GM19035 (cell line): ENCODE results near the gene RPL7A.

Source experiments
- ATAC-seq: cut with Tn5 transposase; IDR thresholded peaks from one replicate; pipeline ENCODE4 v1.9.1; 2021; ENCODE audit not compliant: unreplicated experiment

The RPL7A gene

DNA sequence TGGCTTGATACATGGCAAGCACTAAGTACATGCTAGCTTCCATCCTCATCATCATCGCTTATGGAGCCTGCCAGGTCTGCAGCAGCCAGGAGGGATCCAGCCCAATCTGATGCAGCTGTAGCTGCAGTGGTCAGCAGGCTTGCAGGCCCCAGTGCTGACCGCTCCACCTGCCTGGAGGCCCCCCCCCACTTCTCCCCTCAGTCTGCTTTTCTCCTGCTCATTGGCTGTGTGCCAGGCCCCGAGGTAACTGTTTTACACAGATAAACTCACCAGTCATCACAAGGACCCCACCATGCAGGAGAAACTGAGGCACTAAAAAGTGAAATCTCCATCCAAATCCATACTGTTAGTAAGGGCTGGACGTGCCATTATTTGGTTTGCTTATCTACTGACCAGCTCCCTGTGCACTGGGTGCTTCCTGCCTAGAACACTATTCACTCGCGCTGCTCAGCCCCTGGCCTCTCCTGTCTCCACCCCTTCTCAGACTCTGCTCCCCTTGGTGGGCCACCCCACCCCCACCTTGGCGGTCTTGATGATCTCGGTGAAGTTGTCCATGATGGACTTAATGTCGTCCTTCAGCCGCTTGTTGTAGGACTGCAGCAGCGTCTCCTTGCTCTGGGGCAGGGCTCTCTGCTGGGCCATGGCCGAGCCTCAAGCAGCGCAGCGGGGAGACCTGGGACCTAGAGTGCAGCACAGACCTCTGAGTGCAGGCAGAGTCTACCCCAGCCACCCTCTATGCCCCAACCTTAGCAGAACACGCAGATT is 1.8 kb upstream of the RPL7A start:
- no peak for ATAC-seq

DNA sequence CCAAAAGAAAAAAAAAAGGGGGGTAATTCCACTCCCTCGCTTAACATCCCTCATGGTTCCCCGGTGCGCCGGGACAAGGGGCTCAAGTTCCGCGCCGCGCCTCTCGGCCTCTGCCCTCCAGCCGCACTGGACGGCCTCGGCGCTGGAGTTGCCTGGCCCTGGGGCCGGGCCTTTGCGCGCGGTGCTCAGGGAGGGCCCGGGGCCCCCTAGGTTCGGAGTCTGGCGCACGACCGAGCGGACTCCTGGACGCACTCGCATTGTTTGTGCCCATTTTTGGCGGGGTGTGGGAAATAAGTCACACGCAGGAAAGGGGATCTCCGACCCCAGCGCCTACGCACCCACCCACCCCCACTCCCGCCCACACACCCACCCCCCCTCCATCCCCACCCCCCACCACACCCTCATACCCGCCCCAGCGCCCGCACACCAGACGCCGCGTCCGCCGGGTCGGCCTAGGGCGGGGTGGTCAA is 468 bp upstream of the RPL7A start:
- peak; percentile 40 for ATAC-seq

DNA sequence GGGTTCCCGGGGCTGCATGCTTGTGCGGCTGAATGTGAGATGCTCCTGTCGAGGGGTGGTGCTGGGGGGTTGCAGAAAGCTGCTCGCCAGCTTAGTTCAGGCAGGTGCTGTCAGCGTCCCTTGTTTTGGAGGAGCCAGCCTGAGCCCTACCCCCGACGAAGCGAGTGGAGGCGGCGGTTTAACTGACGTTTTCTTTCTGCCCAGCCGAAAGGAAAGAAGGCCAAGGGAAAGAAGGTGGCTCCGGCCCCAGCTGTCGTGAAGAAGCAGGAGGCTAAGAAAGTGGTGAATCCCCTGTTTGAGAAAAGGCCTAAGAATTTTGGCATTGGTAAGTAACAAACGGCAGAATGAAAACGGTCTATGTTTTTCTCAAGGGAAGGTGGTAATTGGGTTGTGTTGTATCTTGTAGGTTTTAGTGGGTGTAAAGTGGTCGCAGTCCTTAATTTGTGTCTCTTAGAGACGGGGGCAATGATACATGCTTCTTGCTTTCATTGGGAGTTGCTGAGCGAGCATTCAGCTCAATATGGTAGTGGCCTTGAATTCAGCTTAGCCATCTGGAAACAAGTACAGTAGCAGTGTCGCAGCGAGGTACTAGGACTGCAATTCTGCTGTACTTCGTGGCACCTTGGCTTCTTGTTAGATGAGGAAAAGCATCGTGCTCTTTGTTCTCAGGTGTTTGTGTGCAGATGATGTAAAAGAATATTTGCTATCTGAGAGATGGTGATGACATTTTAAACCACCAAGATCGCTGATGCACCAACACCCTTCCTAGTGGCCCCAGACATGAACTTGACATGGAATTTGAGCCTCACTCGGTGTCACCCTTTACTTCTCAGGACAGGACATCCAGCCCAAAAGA is 928 bp downstream of the RPL7A start:
- no peak for ATAC-seq

DNA sequence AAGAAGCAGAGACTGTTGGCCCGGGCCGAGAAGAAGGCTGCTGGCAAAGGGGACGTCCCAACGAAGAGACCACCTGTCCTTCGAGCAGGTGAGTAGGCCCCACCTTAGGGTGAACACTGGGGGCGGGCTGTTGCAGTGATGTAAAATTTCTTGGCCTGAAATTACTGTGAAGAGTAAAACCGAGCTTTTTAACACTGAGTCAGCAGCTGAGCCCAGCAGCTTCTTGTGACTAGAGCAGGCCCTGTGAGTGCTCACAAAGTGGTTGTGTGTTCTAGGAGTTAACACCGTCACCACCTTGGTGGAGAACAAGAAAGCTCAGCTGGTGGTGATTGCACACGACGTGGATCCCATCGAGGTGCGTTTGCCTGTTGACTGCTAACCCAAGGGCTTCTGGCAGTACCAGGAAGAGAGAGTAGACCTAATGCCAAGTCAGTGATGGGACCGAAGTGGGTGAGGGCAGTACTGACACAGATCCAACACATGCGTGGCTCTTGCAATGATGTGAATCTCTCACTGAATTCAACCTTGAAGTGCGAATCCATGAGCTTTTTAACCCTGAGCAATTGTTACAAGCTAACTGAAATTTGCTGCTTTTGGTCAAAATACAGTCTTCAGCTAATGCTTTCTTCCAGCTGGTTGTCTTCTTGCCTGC is 2.1 kb downstream of the RPL7A start:
- ATAC-seq: no peak

DNA sequence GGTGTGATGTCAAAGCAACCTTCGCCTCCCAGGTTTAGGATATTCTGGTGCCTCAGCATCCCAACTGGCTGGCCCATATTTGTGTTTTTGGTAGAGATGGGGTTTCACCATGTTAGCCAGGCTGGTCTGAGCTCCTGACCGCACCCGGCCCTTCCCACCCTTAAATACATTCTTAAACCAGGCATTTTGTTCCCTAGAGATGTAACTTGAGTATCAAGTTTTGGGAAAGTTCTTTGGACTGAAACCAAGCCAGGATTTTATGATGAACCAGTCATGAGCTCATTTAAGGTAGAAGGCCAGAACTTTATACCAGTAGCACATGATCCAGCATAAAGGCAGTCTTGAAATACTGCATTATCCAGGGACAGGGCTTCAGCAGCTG is 3.5 kb downstream of the RPL7A start:
- no peak for ATAC-seq

DNA sequence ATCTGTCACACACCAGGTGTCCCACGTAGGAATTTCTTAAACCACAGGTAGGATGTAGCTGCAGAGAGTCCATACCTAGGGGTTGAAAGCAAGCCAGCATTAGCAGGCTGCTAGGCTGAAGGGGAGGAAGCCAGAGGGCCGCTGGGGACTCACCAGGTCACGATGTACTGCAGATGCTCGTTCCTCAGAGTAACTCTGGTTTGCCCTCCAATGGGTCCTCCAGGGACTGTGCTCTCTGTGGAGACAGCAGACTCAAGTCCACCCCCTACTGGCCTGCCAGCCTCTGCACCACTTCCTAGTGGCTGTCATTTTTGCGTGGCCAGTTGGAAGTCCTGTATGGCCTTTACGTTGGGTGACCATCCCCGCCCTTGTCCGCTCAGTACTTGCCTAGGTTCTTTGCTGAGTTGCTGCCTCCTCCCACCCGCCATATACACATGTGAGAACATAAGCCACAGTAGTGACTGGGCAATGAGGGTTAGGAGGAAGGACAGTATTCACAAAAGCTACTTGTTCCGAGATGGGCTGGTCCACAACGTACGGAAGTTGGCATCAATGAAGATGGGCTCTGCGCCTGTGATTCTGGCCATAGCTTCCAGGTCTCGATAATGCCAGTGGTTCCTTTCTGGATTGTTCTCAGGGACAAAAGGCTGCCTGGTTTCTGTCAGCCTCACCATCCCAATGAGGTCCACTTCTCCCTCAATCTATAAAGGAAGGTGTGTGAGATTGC is 4.1 kb downstream of the RPL7A start:
- no peak for ATAC-seq

- no peak for ATAC-seq
Measured at GRCh38 chr9:133352635-133353340, 4.8 kb downstream of the RPL7A start.

- no peak for ATAC-seq
Measured at GRCh38 chr9:133353548-133353947, 5.5 kb downstream of the RPL7A start.

GRCh38 chr9:133354766-133355165 is 6.7 kb downstream of the RPL7A start:
- ATAC-seq: no peak

- ATAC-seq: no peak
Measured at GRCh38 chr9:133355881-133356357, 7.9 kb downstream of the RPL7A start.

DNA sequence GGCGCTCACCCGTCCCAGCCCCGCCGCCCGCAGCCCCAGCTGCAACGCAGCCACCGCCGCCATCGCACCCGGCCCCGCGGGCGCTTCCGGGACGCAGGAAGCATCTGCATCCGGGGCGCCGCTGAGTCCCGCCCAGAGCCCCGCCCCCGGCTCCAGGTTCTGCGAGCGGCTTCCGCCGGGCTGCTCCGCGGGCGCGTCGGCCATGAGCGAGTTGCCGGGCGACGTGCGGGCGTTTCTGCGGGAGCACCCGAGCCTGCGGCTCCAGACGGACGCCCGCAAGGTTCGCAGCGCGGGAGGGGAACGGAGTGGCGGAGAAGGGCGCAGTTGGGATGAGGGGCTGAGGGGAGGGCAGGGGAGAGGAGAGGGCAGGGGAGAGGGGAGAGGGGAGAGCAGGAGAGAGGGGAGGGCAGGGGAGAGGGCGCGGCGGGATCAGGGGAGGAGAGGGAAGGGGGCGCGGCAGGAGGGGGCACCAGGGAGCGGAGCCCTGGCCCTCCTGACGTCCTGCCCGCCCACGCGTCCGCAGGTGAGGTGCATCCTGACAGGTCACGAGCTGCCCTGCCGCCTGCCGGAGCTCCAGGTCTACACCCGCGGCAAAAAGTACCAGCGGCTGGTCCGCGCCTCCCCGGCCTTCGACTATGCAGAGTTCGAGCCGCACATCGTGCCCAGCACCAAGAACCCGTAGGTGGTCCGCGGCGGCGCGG is 8.5 kb downstream of the RPL7A start, which contains the start of the genes SURF1 and SURF2:
TSS of gene SURF1 (minus strand) at position 97 of the 701 bp plus-strand sequence. CDS start at position 63, 34 bp downstream.
TSS of gene SURF2 (plus strand) at position 160 of the 701 bp plus-strand sequence. CDS start at position 203, 43 bp downstream.
- ATAC-seq: peak; percentile 68

- ATAC-seq: no peak
Measured at GRCh38 chr9:133357656-133358055, 9.6 kb downstream of the RPL7A start.

DNA sequence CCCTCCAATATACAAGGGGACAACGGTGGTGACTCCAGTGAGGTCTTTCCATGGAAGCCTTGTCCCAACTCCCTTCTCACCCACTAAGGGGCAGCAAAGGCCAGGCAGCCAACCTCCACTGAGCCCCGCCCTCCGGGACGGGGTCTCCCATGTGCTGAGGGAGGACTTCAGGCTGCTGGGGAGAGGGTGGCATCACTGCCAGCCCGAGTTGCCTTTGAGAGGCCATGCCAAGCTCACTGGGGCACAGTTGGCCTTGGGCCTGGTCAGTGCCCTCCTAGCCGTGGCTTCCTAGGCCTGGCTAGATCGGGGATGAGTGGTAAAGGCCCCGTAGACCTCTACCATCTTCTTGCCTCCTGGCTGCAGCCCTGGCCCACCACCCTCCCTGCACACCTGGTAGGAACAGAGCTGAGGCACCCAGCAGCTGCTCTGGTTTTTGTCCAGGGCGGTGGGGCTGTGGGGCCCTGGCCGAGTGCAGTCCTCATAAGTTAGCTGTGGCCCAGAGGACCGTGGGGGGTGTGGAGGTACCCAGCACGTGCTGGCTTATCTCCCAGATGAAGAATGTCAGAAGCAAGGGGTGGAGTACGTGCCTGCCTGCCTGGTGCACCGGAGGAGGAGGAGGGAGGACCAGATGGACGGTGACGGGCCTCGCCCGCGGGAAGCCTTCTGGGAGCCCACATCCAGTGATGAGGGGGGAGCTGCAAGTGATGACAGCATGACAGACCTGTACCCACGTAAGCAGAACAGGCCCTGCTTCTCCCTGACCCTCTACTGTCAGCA is 11.6 kb downstream of the RPL7A start:
- no peak for ATAC-seq

DNA sequence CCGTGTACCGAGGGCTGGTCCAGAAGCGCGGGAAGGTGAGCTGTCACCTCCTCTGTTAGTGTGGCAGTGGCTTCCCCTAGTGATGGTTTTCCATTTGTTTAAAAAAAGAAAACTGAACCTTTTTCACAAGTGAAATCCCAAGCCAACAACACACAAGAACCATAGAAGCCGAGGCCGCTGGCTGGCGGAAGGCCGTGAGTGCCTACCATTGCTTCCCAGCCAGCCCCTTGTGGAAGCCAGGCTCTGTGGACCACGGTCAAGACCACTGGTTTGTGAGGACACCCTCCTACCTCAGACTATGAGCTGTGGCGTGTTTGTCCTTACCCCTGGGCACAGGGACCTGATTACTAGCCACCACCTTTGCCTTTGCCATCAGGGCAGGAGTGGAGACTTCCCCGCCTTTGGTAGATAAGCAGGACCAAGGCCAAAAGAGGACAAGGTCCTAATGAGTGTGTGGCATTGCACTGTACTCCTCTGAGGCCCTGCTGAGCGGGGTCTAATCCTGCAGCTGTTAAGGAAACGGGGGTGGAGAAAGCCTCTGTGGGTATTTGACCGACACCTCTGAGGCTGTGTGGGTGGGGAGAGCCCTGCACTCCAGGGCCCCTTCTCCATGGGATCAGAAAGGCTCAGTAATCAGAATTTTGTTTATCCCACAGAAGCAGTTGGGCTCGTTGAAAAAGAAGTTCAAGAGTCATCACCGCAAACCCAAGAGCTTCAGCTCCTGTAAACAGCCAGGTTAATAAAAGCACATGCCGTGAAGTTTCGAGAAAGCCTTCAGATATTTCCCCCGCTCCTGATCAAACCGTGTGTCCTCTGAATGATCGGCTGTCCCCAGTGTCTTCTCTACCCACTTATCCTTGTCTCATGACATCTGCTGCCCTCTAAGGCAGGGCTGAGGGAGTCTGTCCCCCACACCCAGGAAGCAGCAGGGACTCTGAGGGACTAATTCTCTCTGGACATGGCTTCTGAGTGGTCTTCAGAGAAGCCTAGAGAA is 12.7 kb downstream of the RPL7A start:
- no peak for ATAC-seq

GRCh38 chr9:133361507-133362092 is 13.6 kb downstream of the RPL7A start:
- no peak for ATAC-seq

DNA sequence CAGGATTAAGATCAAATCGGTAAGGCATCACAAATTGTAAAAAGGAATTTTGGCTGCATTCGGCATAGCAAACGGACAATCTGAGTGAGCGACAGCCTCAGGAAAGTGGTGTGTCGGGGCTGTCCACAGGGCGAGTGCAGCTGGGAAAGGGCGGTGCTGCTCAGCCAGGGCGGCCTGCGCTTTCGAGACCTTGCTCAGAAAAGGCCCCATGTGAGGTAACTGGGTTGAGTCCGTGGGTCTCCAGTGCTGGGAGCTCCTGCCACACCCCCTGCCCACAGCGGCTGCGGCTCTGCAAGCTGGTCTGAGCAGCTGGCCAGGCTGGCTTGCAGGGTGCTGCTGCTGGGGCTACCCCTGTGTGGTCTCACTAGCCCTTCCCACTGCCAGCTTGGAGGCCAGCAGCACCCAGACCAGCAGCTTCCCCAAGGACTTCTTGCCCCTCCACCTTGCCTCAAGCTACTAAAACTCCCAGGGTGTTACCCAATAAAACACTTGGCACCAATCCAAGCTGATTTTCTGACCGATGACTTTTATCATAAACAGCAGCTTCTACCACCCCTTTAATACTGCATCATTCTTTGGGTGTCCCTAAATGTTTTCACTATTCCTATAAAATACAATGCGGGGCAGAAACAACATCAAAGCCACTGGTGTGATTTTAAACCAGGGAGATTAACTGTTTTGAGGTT is 14.5 kb downstream of the RPL7A start:
- no peak for ATAC-seq
